Esophagus squamous epithelium (tissue), 5 donors: ENCODE measurements around the gene CCNF. TPM values are rescaled to one million over a fixed set of nuclear protein-coding genes. Genes with fewer than 3 reads are reported as not detected.

Experiments
- DNase-seq: peaks from one replicate; lab custom pipeline; 2025; lab: John Stamatoyannopoulos, UW
- H3K27ac ChIP-seq, 4 donors: fragments of 200-600 bp; sonication (generic); one replicate each; pipeline ENCODE4 v1.5.1; 2016 to 2019; ENCODE audit warnings: mild to moderate bottlenecking in 1 of 4
- H3K27me3 ChIP-seq, 4 donors: fragments of 200-600 bp; sonication (generic); 1 replicate in 3 of 4; 2 replicates in 1 of 4; pipeline versions ENCODE4 v1.5.1 to v1.6.0; 2017 to 2021; ENCODE audit warnings: antibody characterized with exemption in 1 of 4
- H3K36me3 ChIP-seq, 3 donors: fragments of 200-600 bp; sonication (generic); one replicate each; pipeline ENCODE4 v1.5.1; 2016 to 2019
- H3K4me1 ChIP-seq, 3 donors: fragments of 200-600 bp; sonication (generic); one replicate each; pipeline ENCODE4 v1.5.1; 2017 to 2019
- H3K4me3 ChIP-seq, 4 donors: fragments of 200-600 bp; sonication (generic); 1 replicate in 3 of 4; 2 replicates in 1 of 4; pipeline ENCODE4 v1.5.1; 2016 to 2019; ENCODE audit warnings: mild to moderate bottlenecking in 2 of 4, moderate library complexity in 1 of 4
- H3K9me3 ChIP-seq, 3 donors: fragments of 200-600 bp; sonication (generic); one replicate each; pipeline ENCODE4 v1.5.1; 2016 to 2019
- POLR2A ChIP-seq, 4 donors: fragments of 450-650 bp; IDR thresholded peaks; one replicate each; pipeline ENCODE4 v1.6.1; 2017; ENCODE audit warnings: antibody characterized with exemption in 4 of 4, mild to moderate bottlenecking in 4 of 4, moderate library complexity in 3 of 4
- WGBS, 2 donors: methylation state at CpG; one replicate each; pipeline ENCODE4 v1.1.5; 2018; 5-methylcytosine and 5-hydroxymethylcytosine counted together
- intact Hi-C: fragments of 100-400 bp; cut with DNase I; formaldehyde crosslinking; loops from one replicate; pipeline ENCODE4 v1.15.0; 2022
- total RNA-seq, 4 donors: library from RNA; depleted of rRNA; stranded (reverse); fragments of >200 nt; gene quantifications; one replicate each; pipeline ENCODE4 v1.1.0, GENCODE V29; 2016
- TF ChIP-seq, protein P1 (sequence below), 6 experiments: fragments of 450-650 bp in 4 of 6; fragments of 200-600 bp in 2 of 6; sonication (generic) in 2 of 6; IDR thresholded peaks; one replicate each; pipeline ENCODE4 v1.5.1; 2016 to 2019; ENCODE audit warnings: antibody characterized with exemption in 6 of 6, mild to moderate bottlenecking in 4 of 6, moderate library complexity in 4 of 6
- donor health status: DM: yes; HTN: yes; CAD: no.

Gene CCNF
- total RNA-seq, 4 donors from 2014 or later = 5.9 to 18.6 (median 10.2) TPM

DNA sequence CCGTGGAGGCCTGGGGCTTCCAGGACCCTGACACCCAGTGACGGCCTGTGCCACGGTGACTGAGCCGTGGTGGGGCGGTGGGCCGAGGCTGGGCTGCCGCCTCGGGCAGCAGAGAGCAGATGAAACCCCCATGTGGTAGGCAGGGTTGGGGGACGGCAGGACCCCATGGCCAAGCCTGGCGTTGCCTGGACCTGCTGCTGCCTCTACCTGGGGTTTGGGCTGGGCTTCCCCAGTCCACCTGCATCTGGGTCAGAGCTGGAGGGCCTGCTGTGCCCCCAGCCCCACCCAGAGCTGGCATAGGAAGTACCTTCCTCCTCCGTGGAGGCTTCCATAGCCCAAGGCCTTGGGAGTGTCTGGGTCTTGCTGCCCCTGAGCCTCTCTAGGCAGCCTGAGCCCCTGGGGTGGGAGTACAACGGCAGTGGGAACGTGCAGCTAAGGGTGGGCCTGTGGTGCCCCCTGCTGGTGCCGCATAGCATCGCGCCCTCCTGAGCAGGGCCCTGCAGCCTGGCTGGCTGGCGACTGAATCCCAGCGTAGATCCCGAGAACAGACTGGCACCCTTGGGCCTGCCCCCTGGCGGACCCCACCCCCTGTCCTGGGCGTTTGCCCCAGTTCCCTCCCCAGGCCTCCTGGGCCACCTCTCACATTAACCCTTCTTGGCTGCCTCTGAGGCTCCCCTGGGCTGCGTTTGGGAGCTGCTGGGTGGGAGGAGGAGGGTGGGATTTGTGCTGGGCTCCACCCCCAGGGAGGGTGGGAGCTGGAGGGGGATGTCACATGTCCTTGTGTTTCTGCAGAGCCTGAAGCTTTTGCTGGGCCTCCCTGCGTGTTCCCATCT lies 71.9 kb downstream of the CCNF start:
- intact Hi-C loops = no loop called here
- peaks cover 38 to 73% (median 47%) of the 10 kb centered on the region in 3 donors for H3K4me1 ChIP-seq
- H3K27me3 ChIP-seq = no peaks in the 10 kb centered on the region
- peak overlapping the region in 3 of 4 donors; percentile 10 to 52 (median 24) for H3K4me3 ChIP-seq
- peaks cover 0 to 11% (median 0%) of the 10 kb centered on the region in 3 donors for H3K36me3 ChIP-seq
- H3K27ac ChIP-seq = peak overlapping the region in 3 of 4 donors; percentile 39 to 59 (median 48)
- no peak for DNase-seq
- H3K9me3 ChIP-seq = no peaks in the 10 kb centered on the region
- TF ChIP-seq POLR2A (IDR thresholded peaks at IDR 0.05) = no peak
- TF ChIP-seq, protein P1, sequence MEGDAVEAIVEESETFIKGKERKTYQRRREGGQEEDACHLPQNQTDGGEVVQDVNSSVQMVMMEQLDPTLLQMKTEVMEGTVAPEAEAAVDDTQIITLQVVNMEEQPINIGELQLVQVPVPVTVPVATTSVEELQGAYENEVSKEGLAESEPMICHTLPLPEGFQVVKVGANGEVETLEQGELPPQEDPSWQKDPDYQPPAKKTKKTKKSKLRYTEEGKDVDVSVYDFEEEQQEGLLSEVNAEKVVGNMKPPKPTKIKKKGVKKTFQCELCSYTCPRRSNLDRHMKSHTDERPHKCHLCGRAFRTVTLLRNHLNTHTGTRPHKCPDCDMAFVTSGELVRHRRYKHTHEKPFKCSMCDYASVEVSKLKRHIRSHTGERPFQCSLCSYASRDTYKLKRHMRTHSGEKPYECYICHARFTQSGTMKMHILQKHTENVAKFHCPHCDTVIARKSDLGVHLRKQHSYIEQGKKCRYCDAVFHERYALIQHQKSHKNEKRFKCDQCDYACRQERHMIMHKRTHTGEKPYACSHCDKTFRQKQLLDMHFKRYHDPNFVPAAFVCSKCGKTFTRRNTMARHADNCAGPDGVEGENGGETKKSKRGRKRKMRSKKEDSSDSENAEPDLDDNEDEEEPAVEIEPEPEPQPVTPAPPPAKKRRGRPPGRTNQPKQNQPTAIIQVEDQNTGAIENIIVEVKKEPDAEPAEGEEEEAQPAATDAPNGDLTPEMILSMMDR (IDR thresholded peaks at IDR 0.05) = peak; percentile 92 to 99 (median 96)
- WGBS, 2 donors = 3% methylated on average over 7 of the region's 23 CpGs; no CpG with 5 or more reads in 1 of the 2 donors

GRCh38 chr16:2501946-2502895 lies 73.0 kb downstream of the CCNF start:
- H3K4me1 ChIP-seq = peaks cover 33 to 62% (median 44%) of the 10 kb centered on the region in 3 donors
- WGBS, 2 donors = 80 to 91% methylated on average over 4 to 6 of the region's 18 CpGs

DNA sequence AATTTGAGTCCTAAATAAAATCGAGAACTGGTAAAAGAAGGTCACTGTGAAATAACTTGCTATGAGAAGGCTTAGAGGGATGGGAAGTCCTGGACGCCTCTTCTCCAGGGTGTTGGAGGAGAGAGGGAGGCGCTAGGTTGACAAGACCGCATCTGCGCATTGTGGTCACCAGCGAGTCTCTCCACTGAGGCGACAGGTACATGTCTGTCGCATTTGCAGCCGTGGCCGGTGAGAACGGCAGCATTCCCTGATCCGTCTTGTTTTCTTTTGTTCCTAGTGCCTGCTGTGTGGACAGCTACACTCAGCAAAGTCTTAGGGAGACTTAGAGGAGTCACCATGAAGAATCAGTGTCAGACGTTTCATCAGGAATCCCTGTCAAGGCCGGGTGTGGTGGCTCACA lies 76.4 kb downstream of the CCNF start:
- no peak overlapping the region for H3K27ac ChIP-seq
- DNase-seq = no peak
- intact Hi-C loops = no loop called here
- peaks cover 12 to 31% (median 13%) of the 10 kb centered on the region in 3 donors for H3K4me1 ChIP-seq
- TF ChIP-seq, protein P1 (IDR thresholded peaks at IDR 0.05) = no peak
- TF ChIP-seq POLR2A (IDR thresholded peaks at IDR 0.05) = no peak
- H3K9me3 ChIP-seq = no peaks in the 10 kb centered on the region
- H3K4me3 ChIP-seq = no peak overlapping the region
- H3K36me3 ChIP-seq = no peaks in the 10 kb centered on the region
- WGBS, 2 donors = 89 to 90% methylated on average over 12 to 13 of the region's 14 CpGs
- no peaks in the 10 kb centered on the region for H3K27me3 ChIP-seq

More at GRCh38 chr16:2501946-2502895, 73.0 kb downstream of the CCNF start:
- TF ChIP-seq POLR2A (IDR thresholded peaks at IDR 0.05) = no peak
- TF ChIP-seq, protein P1 (IDR thresholded peaks at IDR 0.05) = no peak
- intact Hi-C loops = no loop called here
- Histone ChIP-seq H3K27ac (peak overlapping the region in 3 of 4 donors; percentile 31 to 50 (median 48)), H3K36me3 (peaks cover 0 to under 1% (median 0%) of the 10 kb centered on the region in 3 donors), H3K27me3 (no peaks in the 10 kb centered on the region), H3K4me3 (no peak overlapping the region), H3K9me3 (no peaks in the 10 kb centered on the region)
- no peak for DNase-seq

DNA sequence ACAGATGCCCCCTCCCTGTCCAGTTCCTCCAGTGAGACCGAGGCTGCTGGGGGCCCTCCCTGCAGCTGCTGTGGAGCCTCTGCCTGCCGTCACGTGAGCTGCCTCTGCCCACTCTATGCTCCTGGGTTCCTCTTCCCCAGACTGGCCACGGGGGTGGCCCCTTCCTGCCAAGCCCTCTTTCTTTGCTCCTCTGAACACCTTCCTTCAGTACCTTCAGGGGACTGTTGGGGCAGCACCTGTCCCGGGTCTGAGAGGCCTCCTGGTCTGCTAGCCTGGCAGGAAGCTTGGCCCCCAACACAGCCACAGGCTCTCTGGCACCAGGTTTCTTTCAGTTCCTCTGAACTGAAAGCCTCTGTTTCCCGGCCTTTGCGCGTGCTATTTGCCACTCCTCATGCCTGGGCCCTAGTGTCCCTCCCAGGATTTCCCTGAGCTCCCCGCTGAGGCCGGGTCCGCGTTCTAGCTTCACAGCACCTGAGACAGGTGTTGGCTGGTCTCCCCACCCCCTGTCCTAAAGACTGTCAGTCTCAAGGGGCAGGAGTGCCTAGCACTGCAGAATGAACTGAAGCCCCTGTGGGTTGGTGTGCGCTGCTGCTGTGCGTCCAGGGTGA lies 77.9 kb downstream of the CCNF start:
- Histone ChIP-seq H3K4me3 (no peak overlapping the region), H3K27me3 (no peaks in the 10 kb centered on the region), H3K27ac (peak overlapping the region in 3 of 4 donors; percentile 39 to 68 (median 55)), H3K9me3 (no peaks in the 10 kb centered on the region), H3K36me3 (no peaks in the 10 kb centered on the region), H3K4me1 (peaks cover 3 to 28% (median 9%) of the 10 kb centered on the region in 3 donors)
- 59 to 71% methylated on average over 9 to 12 of the region's 14 CpGs for WGBS, 2 donors
- intact Hi-C loops = no loop called here
- TF ChIP-seq, protein P1 (IDR thresholded peaks at IDR 0.05) = no peak
- TF ChIP-seq POLR2A (IDR thresholded peaks at IDR 0.05) = peak in 1 of 4 donors; percentile 42
- no peak for DNase-seq
